HG02884 (cell line): ENCODE data around the gene TRRAP.

Source experiments
- ATAC-seq: cut with Tn5 transposase; IDR thresholded peaks from one replicate; pipeline ENCODE4 v1.9.1; 2021; ENCODE audit warnings: mild to moderate bottlenecking, moderate library complexity; ENCODE audit not compliant: unreplicated experiment

Gene TRRAP

DNA sequence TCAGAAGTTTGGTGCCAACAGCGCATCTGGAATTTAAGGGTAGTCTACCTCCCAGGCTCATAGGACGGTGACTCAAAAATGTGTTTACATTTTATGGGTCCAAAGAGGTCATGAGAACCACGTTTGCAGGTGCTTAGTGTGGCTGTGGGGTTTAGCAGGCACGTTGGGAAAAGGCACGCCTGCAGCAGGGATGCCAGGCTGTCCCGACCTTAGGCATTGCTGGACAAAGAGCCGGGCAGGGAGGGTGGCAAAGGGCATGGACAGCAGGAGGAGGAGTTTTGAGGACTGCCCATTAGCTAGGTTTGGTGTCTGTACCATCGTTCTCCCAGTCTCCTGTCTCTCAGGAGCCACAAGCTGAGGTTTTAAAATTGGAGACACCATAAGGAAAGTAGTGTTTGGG lies 104.4 kb downstream of the TRRAP start:
- no peak for ATAC-seq

GRCh38 chr7:98984126-98984525 lies 105.8 kb downstream of the TRRAP start:
- ATAC-seq, result no peak

DNA sequence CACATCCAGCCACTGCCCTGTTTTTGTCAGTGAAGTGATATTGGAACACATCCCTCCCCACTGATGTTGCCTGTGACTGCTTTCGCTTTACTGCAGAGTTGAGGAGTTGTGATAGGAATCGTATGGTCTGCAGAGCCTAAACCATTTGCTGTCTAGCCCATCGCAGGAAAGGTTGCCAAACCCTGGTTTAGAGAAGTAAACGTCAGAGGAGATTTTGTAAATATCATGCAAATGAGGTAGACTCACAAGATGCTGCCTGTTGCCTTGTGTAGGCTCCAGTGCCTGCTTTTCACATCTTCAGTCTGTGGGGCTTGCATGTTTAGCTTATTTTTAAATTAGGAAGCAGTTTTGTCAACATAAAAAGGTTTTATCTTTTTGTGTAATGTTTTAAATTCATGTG lies 107.1 kb downstream of the TRRAP start:
- no peak for ATAC-seq

DNA sequence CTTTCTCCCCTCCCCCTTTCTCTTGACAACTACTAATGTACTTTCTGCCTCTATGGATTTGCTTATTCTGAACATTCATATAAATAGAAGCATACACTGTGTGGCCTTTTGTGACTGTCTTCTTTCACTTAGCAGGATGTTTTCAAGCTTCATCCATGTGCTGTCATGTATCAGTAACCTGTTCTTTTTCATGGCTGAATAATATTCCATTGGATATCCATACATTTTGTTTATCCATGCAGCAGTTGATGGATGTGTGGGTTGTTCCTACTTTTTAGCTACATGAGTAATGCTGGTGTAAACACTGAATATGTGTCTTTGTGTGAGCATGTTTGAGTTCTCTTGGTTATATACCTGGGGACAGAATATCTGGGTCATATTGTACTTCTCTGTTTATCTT lies 107.6 kb downstream of the TRRAP start:
- ATAC-seq, result no peak

GRCh38 chr7:98988641-98989040 lies 110.3 kb downstream of the TRRAP start:
- no peak for ATAC-seq

DNA sequence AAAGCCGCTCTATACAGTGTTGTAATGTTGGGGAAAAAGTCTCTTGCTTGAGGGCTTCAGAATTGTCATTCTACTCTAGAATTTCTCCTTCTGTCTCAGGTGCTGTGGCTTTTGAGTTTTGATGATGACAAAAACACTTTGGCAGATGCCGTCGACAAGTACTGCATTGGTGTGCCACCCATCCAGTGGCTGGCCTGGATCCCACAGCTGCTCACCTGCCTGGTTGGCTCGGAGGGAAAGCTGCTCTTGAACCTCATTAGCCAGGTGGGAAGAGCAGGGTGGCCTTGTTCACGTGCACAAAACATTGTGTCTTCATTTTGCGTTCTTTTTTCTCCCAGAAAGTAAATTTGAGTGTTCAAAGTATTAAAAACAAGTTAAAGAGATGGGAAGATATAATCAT lies 112.0 kb downstream of the TRRAP start:
- ATAC-seq, result no peak

DNA sequence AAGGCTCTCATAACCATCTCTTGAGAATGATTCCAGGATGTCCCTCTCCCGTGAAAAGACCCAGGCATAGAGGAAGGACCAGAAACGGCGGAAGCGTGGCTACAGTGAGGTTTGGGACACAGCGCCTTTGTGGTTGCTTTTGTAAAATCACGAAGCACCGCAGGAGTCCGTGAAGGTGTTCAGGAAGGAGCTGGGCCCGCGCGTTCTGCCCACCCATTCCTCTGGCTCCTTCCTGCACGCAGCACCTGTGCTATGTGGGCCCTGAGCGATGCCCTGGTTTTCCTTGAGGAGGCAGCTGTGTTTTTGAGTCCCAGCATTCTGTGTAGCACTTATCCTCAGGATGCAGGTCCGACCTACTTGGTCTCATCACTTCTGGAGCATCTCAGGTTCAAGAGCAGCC lies 112.8 kb downstream of the TRRAP start:
- ATAC-seq, result no peak

GRCh38 chr7:98992076-98992475 lies 113.7 kb downstream of the TRRAP start:
- ATAC-seq, result no peak

- no peak for ATAC-seq
These were observed 114.9 kb downstream of the TRRAP start for GRCh38 chr7:98993024-98993897.

DNA sequence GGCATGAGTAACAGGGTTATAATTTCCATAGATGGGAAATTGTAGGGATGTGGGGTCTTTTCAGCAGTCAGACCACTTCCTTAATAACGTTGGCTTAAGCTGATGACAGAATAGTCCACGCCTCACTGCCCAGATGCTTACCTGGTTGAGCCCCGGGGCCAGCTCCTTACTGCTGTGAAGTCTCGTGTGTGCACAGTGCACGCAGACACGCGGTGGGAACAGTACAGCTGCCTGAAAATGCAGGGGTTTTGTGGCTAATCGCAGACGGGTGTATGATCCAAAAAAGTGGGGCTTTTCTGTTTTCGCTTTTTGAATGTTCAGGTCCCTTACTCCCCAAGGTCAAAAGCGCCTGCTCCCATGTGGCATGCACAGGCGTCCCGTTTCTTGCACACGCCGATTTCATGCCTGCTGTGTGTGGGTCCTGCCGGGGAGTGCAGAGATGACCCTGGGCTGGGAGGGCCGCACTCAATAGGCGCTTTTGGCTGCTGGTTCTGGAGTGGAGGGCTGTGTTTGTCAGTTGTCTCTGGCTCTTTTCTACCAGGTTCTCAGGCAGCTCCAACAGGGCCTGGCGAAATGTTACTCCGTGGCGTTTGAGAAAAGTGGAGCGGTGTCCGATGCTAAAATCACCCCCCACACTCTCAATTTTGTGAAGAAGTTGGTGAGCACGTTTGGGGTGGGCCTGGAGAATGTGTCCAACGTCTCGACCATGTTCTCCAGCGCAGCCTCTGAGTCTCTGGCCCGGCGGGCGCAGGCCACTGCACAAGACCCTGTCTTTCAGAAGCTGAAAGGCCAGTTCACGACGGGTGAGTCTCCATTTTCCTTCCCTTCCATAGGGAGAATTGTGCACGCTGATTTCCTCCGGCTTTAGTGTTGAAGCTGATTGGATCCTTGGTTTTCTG lies 116.0 kb downstream of the TRRAP start:
- no peak for ATAC-seq

DNA sequence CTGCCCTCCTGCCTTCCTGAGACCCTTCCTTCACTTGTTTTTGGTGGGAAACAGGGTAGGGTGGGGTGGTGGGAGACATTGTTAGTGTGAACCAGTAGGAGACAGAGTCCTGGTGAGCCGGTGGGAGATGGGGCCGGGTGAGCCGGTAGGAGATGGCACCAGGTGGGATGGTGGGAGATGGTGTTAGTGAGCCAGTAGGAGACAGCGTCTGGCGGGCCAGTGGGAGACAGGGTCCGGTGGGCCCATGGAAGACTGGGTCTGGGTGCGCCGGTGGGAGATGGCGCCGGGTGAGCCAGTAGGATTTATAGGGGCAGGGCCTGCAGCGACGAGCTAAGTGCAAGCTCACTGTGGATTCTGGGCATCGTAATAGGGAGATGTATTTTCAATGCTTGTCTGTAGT lies 116.8 kb downstream of the TRRAP start:
- no peak for ATAC-seq

DNA sequence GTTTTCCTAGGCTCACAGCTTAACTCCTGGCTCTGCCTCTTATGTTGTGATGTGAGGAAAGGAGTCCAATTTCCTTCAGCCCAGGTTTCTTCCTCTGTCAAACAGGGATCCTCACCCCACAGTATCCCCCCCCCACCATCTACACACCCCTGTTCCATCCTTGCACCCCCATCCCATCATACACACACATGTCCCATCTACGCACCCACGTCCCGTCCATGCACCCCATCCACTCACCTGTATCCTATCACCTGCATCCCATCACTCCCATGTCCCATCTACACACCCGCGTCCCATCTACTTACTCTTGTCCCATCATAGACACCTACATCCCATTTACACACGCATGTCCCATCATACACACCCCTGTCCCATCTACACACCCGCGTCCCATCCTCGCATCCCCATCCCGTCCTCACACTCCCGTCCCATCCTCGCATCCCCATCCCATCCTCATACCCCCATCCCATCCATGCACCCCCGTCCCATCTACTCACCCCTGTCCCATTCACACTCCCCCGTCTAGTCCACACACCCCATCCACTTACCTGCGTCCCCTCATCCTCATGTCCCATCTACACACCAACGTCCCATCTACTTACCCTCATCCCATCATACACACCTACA lies 117.3 kb downstream of the TRRAP start:
- ATAC-seq, result no peak

DNA sequence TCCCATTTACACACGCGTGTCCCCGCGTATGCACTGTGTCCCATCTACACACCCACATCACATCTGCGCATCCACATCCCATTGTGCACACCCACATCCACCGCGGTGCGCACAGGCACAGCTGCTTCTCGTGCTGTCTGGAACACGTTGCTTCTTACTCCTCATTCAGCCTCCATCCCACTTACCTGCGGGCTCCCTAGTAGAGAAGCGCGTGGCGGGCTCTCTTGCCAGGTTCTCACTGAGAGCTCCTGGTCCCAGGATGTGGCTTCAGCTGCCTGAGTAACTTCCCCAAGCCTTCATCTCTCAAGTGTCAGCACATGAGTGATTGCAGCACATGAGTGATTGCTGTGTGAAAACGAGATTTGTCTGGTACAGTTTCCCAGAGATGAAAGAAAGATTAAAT lies 117.8 kb downstream of the TRRAP start:
- no peak for ATAC-seq

GRCh38 chr7:98997846-98998245 lies 119.5 kb downstream of the TRRAP start:
- no peak for ATAC-seq

DNA sequence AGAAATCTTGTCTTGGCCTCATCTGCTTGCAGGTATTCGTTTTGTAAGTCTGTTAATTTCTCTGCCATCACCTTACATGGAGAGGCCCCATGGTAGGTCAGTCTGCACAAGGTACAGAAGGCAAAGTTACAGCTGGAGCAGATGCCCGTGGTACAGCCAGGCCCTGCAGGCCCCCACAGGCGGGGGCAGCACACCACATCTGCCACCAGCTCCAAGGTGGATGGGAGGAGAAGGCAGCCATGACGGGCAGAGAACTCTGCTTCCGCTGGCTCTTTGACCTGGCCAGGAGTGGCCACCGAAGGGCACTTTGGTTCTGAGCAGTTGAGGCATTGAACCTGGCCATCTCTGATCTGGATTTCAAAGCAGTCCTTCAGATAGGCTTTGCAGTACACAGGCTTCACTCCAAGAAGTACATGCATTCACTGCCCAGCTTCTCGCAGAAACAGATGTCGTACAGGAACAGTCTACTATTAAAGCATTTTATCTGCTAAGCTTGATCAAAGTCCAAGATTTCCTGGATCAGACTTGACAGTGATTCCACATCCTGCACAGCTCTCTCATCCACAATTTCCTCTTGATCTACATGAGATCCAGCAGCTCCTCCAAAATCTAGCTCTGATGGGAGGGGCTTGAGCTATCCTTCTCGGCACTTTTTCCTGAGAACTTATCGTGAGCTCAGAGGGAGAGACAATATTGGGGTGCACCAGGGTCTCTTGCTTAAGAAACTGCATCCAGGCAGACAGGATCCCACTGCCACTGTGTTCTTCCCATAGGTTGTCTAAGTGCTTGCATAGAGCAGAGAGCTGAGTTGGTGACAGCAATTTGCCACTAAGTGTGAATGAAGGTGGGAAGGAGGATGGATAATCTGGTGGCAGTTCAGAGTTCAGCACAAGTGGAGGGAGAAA lies 120.7 kb downstream of the TRRAP start:
- ATAC-seq, result no peak

GRCh38 chr7:99000196-99000903 lies 122.0 kb downstream of the TRRAP start:
- ATAC-seq, result no peak

- ATAC-seq, result no peak
These were observed 122.7 kb downstream of the TRRAP start for GRCh38 chr7:99000904-99001465.

- ATAC-seq, result no peak
These were observed 123.3 kb downstream of the TRRAP start for GRCh38 chr7:99001482-99002147.
